Panc1 (cell line): Measurements from ENCODE around the gene RAP1GAP. TPM values are rescaled to one million over a fixed set of nuclear protein-coding genes. Genes with fewer than 3 reads are reported as not detected.

Source experiments
- ATAC-seq: fragments of 200-7000 bp; cut with Tn5 transposase; 2 replicates; pipeline ENCODE4 v1.9.1; 2020; ENCODE audit warnings: mild to moderate bottlenecking, moderate library complexity
- BruUV-seq: library from RNA; stranded (reverse); fragments of 400-500 nt; replicated peaks from 2 replicates; lab custom pipeline; 2021; lab: Mats Ljungman, UMichigan
- CTCF ChIA-PET: fragments of 300-600 bp; sonication (Branson Sonifier 250); formaldehyde crosslinking; loops from one replicate; lab custom pipeline; 2022; ENCODE audit warnings: antibody characterized with exemption; lab: Charles Lee
- POLR2A ChIA-PET: fragments of 300-600 bp; sonication (Branson Sonifier 250); formaldehyde crosslinking; loops from one replicate; lab custom pipeline; 2022; ENCODE audit warnings: antibody characterized with exemption; lab: Charles Lee
- DNase-seq: peaks from one replicate; pipeline ENCODE4 v3.0.0-alpha.2; 2010; ENCODE audit warnings: low read depth, low spot score
- H3K27ac ChIP-seq: 2 replicates; pipeline ENCODE4 v1.5.1; 2011; ENCODE audit warnings: mild to moderate bottlenecking, low read length, inconsistent platforms
- H3K27me3 ChIP-seq: fragments of 200-500 bp; sonication (Bioruptor generic); 2 replicates; pipeline ENCODE4 v1.6.0; 2014; ENCODE audit warnings: low read length, inconsistent platforms; ENCODE audit not compliant: control insufficient read depth, insufficient read depth
- H3K36me3 ChIP-seq: fragments of 200-500 bp; sonication (Bioruptor generic); 2 replicates; pipeline ENCODE4 v1.5.1; 2014; ENCODE audit warnings: inconsistent platforms, mild to moderate bottlenecking, low read length, moderate library complexity; ENCODE audit not compliant: control insufficient read depth, insufficient read depth
- H3K4me1 ChIP-seq: 2 replicates; pipeline ENCODE4 v1.5.1; 2011; ENCODE audit warnings: inconsistent platforms, mild to moderate bottlenecking, low read length, moderate library complexity; ENCODE audit not compliant: control insufficient read depth, insufficient read depth
- H3K4me3 ChIP-seq, 2 experiments: 2 replicates each; pipeline ENCODE4 v1.5.1; 2011 to 2012; ENCODE audit warnings: low read depth in 2 of 2, low read length in 2 of 2, mild to moderate bottlenecking in 2 of 2, inconsistent platforms in 1 of 2, moderate library complexity in 1 of 2
- H3K9me3 ChIP-seq: fragments of 200-500 bp; sonication (Bioruptor generic); 2 replicates; pipeline ENCODE4 v1.5.1; 2014; ENCODE audit warnings: low read depth, mild to moderate bottlenecking, inconsistent platforms, low read length, moderate library complexity; ENCODE audit not compliant: control insufficient read depth, insufficient read depth
- CTCF ChIP-seq: fragments of 450-650 bp; IDR thresholded peaks from 2 replicates; pipeline ENCODE4 v1.5.1; 2017; ENCODE audit warnings: mild to moderate bottlenecking
- POLR2AphosphoS5 ChIP-seq: IDR thresholded peaks from 2 replicates; pipeline ENCODE4 v1.6.1; 2012; ENCODE audit warnings: mild to moderate bottlenecking, low read depth, low read length, moderate library complexity
- REST ChIP-seq, 2 experiments: IDR thresholded peaks; 2 replicates each; pipeline ENCODE4 v1.6.1; 2011 to 2012; ENCODE audit warnings: low read depth in 2 of 2, control low read depth in 1 of 2, low read length in 1 of 2, mild to moderate bottlenecking in 1 of 2, moderate library complexity in 1 of 2; ENCODE audit not compliant: insufficient read depth in 1 of 2
- SIN3A ChIP-seq: IDR thresholded peaks from 2 replicates; pipeline ENCODE4 v1.6.1; 2012; ENCODE audit warnings: low read depth, mild to moderate bottlenecking, low read length, moderate library complexity, borderline replicate concordance; ENCODE audit not compliant: insufficient read depth
- TCF7L2 ChIP-seq: IDR thresholded peaks from 2 replicates; pipeline ENCODE4 v1.6.1; 2011; ENCODE audit warnings: mild to moderate bottlenecking, low read depth, low read length, inconsistent platforms
- in situ Hi-C: cut with HindIII; loops from 2 replicates; pipeline ENCODE4 v1.10.0; 2016; ENCODE audit warnings: low sequenced_read_pairs, low pct_unique_long_range_greater_than_20kb
- intact Hi-C: fragments of 100-400 bp; cut with micrococcal nuclease; formaldehyde crosslinking; loops from one replicate; pipeline ENCODE4 v1.10.0; 2022; ENCODE audit not compliant: unreplicated experiment
- total RNA-seq: library from RNA; stranded (reverse); gene quantifications from one replicate; pipeline ENCODE4 v1.2.1, GENCODE V29; 2021; ENCODE audit not compliant: unreplicated experiment

RAP1GAP gene
- total RNA-seq, 1 experiment from 2014 or later = 4.6 TPM

GRCh38 chr1:21589618-21590017 lies 79.5 kb downstream of the RAP1GAP start:
- ATAC-seq (no peak), DNase-seq (no peak)
- no peak for TF ChIP-seq TCF7L2
- in situ Hi-C loops = no loop called here
- Histone ChIP-seq H3K9me3 (no peaks in the 10 kb centered on the region), H3K4me1 (peaks cover 11% of the 10 kb centered on the region), H3K36me3 (no peaks in the 10 kb centered on the region), H3K27ac (no peak overlapping the region), H3K4me3 (no peak overlapping the region), H3K27me3 (no peaks in the 10 kb centered on the region)
- ChIA-PET POLR2A (no interaction called here), CTCF (no interaction called here)
- BruUV-seq = no TSS peak
- intact Hi-C loops = loop anchor here (10.0 kb wide), 1 partner anchor 65 kb away; no protein-coding TSS in a partner anchor

- Histone ChIP-seq H3K9me3 (no peaks in the 10 kb centered on the region), H3K4me3 (no peak overlapping the region), H3K36me3 (no peaks in the 10 kb centered on the region), H3K4me1 (peaks cover 11% of the 10 kb centered on the region), H3K27me3 (no peaks in the 10 kb centered on the region), H3K27ac (no peak overlapping the region)
- ATAC-seq (no peak), DNase-seq (no peak)
- ChIA-PET CTCF (interaction anchor here (2.0 kb wide), 1 partner anchor 217 kb away, joined by 4 read pairs; no protein-coding TSS in a partner anchor), POLR2A (no interaction called here)
- in situ Hi-C loops = no loop called here
- TF ChIP-seq CTCF (no peak), POLR2AphosphoS5 (no peak), SIN3A (no peak), REST (IDR thresholded peaks at IDR 0.05; ENCODE audit: insufficient read depth in 1 of 2, low read depth in 2 of 2, low read length in 1 of 2) (no peak), TCF7L2 (no peak)
- no TSS peak for BruUV-seq
- intact Hi-C loops = no loop called here
Measured at GRCh38 chr1:21587602-21587953, 81.6 kb downstream of the RAP1GAP start.

GRCh38 chr1:21586846-21587601 lies 82.1 kb downstream of the RAP1GAP start:
- Histone ChIP-seq H3K9me3 (no peaks in the 10 kb centered on the region), H3K36me3 (no peaks in the 10 kb centered on the region), H3K27me3 (no peaks in the 10 kb centered on the region), H3K4me1 (peaks cover 11% of the 10 kb centered on the region), H3K4me3 (no peak overlapping the region), H3K27ac (no peak overlapping the region)
- peak; percentile 88 for ATAC-seq
- in situ Hi-C loops (no loop called here), intact Hi-C loops (no loop called here)
- TF ChIP-seq SIN3A (no peak), TCF7L2 (peak; percentile 64)
- DNase-seq = no peak
- ChIA-PET CTCF (interaction anchor here (2.0 kb wide), 1 partner anchor 217 kb away, joined by 4 read pairs; no protein-coding TSS in a partner anchor), POLR2A (no interaction called here)
- no TSS peak for BruUV-seq
